ENCODE measurements around the gene M6PR.

Gene M6PR

DNA sequence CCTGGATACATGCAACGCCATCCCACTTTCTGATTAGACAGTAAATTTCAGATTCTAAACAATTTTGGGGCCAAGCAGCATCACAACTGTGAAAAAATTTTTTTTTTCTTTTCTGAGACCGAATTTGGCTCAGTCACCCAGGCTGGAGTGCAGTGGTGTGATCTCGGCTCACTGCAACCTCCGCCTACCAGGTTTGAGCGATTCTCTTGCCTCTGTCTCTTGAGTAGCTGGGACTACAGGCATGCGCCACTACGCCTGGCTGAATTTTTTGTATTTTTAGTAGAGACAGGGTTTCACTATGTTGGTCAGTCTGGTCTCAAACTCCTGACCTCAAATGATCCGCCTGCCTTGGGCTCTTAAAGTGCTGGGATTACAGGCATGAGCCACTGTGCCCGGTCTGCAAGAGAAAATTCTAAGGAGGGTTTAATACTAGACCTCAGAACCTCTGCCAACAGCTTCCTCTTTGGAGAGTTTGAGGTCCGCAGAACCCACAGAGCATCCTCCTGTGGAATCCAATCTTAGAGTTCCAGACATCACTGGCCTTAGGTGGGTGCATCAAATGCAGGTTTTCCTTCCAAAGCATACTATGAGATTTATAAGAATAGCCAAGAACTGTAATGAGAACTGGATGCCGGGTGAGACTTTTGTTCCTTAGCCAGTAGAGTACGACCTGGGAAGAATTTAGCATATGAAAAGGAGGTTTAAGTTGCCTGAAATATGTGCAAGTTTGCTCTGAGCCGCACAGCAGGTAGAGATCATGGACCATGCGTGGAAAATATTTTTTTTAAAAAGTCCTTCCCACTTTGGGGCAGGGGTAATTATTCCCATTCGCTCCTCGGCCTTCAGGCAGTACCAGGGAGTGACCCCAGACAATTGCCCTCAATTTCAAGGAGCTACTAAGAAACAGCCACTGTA, 42.9 kb downstream of the M6PR start:
- no peak overlapping the region for H3K27ac ChIP-seq (replicated peaks)
- TF ChIP-seq SPI1 (IDR thresholded peaks at IDR 0.05; ENCODE audit: borderline replicate concordance, low read depth) (no peak), GABPA (IDR thresholded peaks at IDR 0.05; ENCODE audit: low read depth) (no peak), POLR2AphosphoS5 (IDR thresholded peaks at IDR 0.05; ENCODE audit: low read depth) (no peak), REST (IDR thresholded peaks at IDR 0.05; ENCODE audit: insufficient replicate concordance, low read depth) (no peak)
- TF ChIP-seq, protein P1, sequence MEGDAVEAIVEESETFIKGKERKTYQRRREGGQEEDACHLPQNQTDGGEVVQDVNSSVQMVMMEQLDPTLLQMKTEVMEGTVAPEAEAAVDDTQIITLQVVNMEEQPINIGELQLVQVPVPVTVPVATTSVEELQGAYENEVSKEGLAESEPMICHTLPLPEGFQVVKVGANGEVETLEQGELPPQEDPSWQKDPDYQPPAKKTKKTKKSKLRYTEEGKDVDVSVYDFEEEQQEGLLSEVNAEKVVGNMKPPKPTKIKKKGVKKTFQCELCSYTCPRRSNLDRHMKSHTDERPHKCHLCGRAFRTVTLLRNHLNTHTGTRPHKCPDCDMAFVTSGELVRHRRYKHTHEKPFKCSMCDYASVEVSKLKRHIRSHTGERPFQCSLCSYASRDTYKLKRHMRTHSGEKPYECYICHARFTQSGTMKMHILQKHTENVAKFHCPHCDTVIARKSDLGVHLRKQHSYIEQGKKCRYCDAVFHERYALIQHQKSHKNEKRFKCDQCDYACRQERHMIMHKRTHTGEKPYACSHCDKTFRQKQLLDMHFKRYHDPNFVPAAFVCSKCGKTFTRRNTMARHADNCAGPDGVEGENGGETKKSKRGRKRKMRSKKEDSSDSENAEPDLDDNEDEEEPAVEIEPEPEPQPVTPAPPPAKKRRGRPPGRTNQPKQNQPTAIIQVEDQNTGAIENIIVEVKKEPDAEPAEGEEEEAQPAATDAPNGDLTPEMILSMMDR (IDR thresholded peaks at IDR 0.05; ENCODE audit: insufficient read depth, low read length) = no peak
- H3K27me3 ChIP-seq (ENCODE audit: insufficient read depth, poor library complexity, severe bottlenecking) = no peaks in the 10 kb centered on the region
- no peak for DNase-seq (ENCODE audit: low read depth in 1 of 2, low spot score in 1 of 2)
- no peak overlapping the region for H3K4me3 ChIP-seq (replicated peaks; ENCODE audit: insufficient read depth, low read length)

GRCh38 chr12:8905546-8905945, 43.9 kb downstream of the M6PR start:
- no peak for DNase-seq (ENCODE audit: low read depth in 1 of 2, low spot score in 1 of 2)
- Histone ChIP-seq H3K27me3 (ENCODE audit: insufficient read depth, poor library complexity, severe bottlenecking) (no peaks in the 10 kb centered on the region), H3K4me3 (replicated peaks; ENCODE audit: insufficient read depth, low read length) (no peak overlapping the region), H3K27ac (replicated peaks) (no peak overlapping the region)
- TF ChIP-seq POLR2AphosphoS5 (IDR thresholded peaks at IDR 0.05; ENCODE audit: low read depth) (no peak), GABPA (IDR thresholded peaks at IDR 0.05; ENCODE audit: low read depth) (no peak), REST (IDR thresholded peaks at IDR 0.05; ENCODE audit: insufficient replicate concordance, low read depth) (no peak), SPI1 (IDR thresholded peaks at IDR 0.05; ENCODE audit: borderline replicate concordance, low read depth) (no peak)
- TF ChIP-seq, protein P1 (IDR thresholded peaks at IDR 0.05; ENCODE audit: insufficient read depth, low read length) = no peak

DNA sequence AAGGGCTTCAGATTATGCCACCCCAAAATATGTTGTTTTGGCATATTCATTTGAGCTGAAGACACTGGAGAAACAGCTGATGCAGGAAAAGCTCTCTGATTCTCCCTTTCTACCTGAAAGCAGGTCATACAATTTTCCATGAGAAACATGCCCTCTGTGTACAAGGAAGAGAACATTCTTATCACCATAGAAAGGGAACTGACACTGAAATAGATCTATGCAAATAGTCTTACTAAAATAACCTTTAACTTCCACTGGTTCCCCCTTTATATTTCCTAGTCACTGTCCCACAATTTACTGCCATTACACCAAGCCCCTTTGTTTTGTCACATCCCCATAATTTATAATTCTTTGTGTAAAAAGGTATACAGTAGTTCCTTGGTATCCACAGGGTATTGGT, 44.8 kb downstream of the M6PR start:
- no peak for TF ChIP-seq SPI1 (IDR thresholded peaks at IDR 0.05; ENCODE audit: borderline replicate concordance, low read depth)
- no peak for TF ChIP-seq REST (IDR thresholded peaks at IDR 0.05; ENCODE audit: insufficient replicate concordance, low read depth)
- no peak for TF ChIP-seq POLR2AphosphoS5 (IDR thresholded peaks at IDR 0.05; ENCODE audit: low read depth)
- TF ChIP-seq, protein P1 (IDR thresholded peaks at IDR 0.05; ENCODE audit: insufficient read depth, low read length) = no peak
- no peaks in the 10 kb centered on the region for H3K27me3 ChIP-seq (ENCODE audit: insufficient read depth, poor library complexity, severe bottlenecking)
- no peak for DNase-seq (ENCODE audit: low read depth in 1 of 2, low spot score in 1 of 2)

More for the DNA sequence above, 44.8 kb downstream of the M6PR start:
- Histone ChIP-seq H3K27ac (replicated peaks) (no peak overlapping the region), H3K4me3 (replicated peaks; ENCODE audit: insufficient read depth, low read length) (no peak overlapping the region)

Data from HL-60 (cell line).